MM.1S (cell line): ENCODE results near the gene INTS7.

Experiments
- CTCF ChIP-seq: fragments of 300-600 bp; sonication (generic); IDR thresholded peaks from 2 replicates; pipeline ENCODE4 v1.5.1; 2016; ENCODE audit warnings: antibody characterized with exemption, low read length, mixed read lengths
- EZH2 ChIP-seq: fragments of 300-600 bp; sonication (generic); optimal IDR thresholded peaks from 2 replicates; pipeline ENCODE3; 2017; ENCODE audit warnings: low read depth, mild to moderate bottlenecking, antibody characterized with exemption, low read length, mixed read lengths
- EZH2phosphoT487 ChIP-seq: fragments of 300-600 bp; sonication (generic); IDR thresholded peaks from 2 replicates; pipeline ENCODE4 v1.6.1; 2018; ENCODE audit warnings: antibody characterized with exemption, low read length

GRCh38 chr1:211965108-211965805, 70.1 kb downstream of the INTS7 start:
- TF ChIP-seq CTCF: no peak
- TF ChIP-seq EZH2: no peak
- no peak for TF ChIP-seq EZH2phosphoT487
